Suprapubic skin (tissue), 4 donors: ENCODE results near the gene RHOF. TPM values are rescaled to one million over a fixed set of nuclear protein-coding genes. Genes with fewer than 3 reads are reported as not detected.
"Not testable (repeated sequence)": the region's sequence is repeated elsewhere in the genome, so short reads cannot be mapped to it uniquely, and the experiment has no call there.

Experiments used
- DNase-seq, 2 donors: peaks; one replicate each; pipeline ENCODE4 v3.0.0-alpha.2; 2019; ENCODE audit warnings: low spot score in 2 of 2
- H3K27ac ChIP-seq: fragments of 200-600 bp; sonication (generic); one replicate; pipeline ENCODE4 v1.5.1; 2019
- H3K27me3 ChIP-seq: fragments of 200-600 bp; sonication (generic); one replicate; pipeline ENCODE4 v1.5.1; 2019
- H3K36me3 ChIP-seq: fragments of 200-600 bp; sonication (generic); one replicate; pipeline ENCODE4 v1.5.1; 2019
- H3K4me1 ChIP-seq: fragments of 200-600 bp; sonication (generic); one replicate; pipeline ENCODE4 v1.5.1; 2019
- H3K4me3 ChIP-seq: fragments of 200-600 bp; sonication (generic); one replicate; pipeline ENCODE4 v1.5.1; 2019; ENCODE audit warnings: mild to moderate bottlenecking
- H3K9me3 ChIP-seq: fragments of 200-600 bp; sonication (generic); one replicate; pipeline ENCODE4 v1.5.1; 2019
- EP300 ChIP-seq: sonication (generic); formaldehyde crosslinking; IDR thresholded peaks from one replicate; pipeline ENCODE4 v1.6.1; 2017; ENCODE audit warnings: antibody characterized with exemption
- POLR2A ChIP-seq, 2 donors: fragments of 450-650 bp; IDR thresholded peaks; one replicate each; pipeline ENCODE4 v1.6.1; 2017; ENCODE audit warnings: antibody characterized with exemption in 2 of 2, mild to moderate bottlenecking in 2 of 2, moderate library complexity in 2 of 2
- POLR2AphosphoS5 ChIP-seq, 3 donors: sonication (generic); formaldehyde crosslinking; IDR thresholded peaks; one replicate each; pipeline ENCODE4 v1.6.1; 2017; ENCODE audit warnings: antibody characterized with exemption in 3 of 3
- WGBS: methylation state at CpG from one replicate; pipeline ENCODE4 v1.1.5; 2018; 5-methylcytosine and 5-hydroxymethylcytosine counted together
- total RNA-seq, 4 donors: library from RNA; depleted of rRNA; stranded (reverse); fragments of >200 nt; gene quantifications; one replicate each; pipeline ENCODE4 v1.1.0, GENCODE V29; 2016
- TF ChIP-seq, protein P1 (sequence below), 2 donors: fragments of 200-600 bp in 1 of 2; fragments of 450-650 bp in 1 of 2; sonication (generic) in 1 of 2; IDR thresholded peaks; one replicate each; pipeline ENCODE4 v1.5.1; 2016 to 2019; ENCODE audit warnings: antibody characterized with exemption in 2 of 2, mild to moderate bottlenecking in 1 of 2, moderate library complexity in 1 of 2

Gene RHOF
- total RNA-seq, 4 donors from 2014 or later, result 6.6 to 20.4 (median 17.5) TPM

DNA sequence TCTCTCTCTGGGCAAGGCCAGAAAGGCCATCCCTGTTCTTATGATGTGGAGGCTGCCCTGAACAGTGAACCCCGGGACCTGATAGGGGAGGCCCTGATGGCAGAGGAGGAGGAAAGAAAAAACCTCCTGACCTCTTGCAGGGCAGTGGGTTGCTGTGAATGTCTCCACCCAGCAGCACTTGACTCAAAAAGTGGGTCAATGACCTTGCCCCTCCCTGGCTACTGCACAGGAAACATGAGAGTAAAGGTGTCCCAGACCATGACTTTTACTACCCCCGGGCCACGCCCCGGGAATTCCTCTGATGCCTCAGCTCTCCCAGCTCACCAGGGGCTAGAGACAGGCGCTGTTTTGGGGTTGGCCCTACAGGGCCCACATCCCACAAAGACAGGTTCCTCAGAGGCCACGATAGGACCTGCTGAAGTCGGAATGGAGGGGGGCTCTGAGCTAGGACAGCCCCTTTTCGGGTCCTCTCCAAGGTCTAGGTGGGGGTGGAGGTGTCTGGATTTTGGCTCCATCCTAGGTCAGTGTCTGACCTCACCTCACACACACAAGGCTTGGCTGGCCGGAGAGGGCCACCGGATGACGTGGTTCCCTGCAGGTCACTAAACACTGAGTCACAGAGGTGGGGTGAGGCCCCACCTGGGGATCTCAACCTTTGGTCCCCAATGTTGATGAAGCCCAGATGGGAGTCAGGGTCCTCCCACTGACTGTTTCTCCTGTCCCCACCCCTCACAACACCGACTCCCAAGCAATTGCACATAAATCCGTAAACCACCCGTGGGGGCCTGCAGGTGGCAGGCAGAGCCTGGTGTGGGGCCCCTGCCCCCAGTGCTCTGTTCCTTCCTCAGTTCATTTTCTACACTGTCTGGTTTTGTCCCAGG lies 1.6 kb downstream of the RHOF start:
- no peak overlapping the region for H3K4me3 ChIP-seq
- H3K27ac ChIP-seq, result no peak overlapping the region
- H3K4me1 ChIP-seq, result peaks cover 43% of the 10 kb centered on the region
- peaks cover 5% of the 10 kb centered on the region for H3K36me3 ChIP-seq
- no peaks in the 10 kb centered on the region for H3K9me3 ChIP-seq
- H3K27me3 ChIP-seq, result no peaks in the 10 kb centered on the region
- DNase-seq, result peak in 1 of 2 donors; percentile 55
- TF ChIP-seq, protein P1, sequence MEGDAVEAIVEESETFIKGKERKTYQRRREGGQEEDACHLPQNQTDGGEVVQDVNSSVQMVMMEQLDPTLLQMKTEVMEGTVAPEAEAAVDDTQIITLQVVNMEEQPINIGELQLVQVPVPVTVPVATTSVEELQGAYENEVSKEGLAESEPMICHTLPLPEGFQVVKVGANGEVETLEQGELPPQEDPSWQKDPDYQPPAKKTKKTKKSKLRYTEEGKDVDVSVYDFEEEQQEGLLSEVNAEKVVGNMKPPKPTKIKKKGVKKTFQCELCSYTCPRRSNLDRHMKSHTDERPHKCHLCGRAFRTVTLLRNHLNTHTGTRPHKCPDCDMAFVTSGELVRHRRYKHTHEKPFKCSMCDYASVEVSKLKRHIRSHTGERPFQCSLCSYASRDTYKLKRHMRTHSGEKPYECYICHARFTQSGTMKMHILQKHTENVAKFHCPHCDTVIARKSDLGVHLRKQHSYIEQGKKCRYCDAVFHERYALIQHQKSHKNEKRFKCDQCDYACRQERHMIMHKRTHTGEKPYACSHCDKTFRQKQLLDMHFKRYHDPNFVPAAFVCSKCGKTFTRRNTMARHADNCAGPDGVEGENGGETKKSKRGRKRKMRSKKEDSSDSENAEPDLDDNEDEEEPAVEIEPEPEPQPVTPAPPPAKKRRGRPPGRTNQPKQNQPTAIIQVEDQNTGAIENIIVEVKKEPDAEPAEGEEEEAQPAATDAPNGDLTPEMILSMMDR (IDR thresholded peaks at IDR 0.05), result no peak
- TF ChIP-seq POLR2A (IDR thresholded peaks at IDR 0.05) (no peak), EP300 (no peak), POLR2AphosphoS5 (IDR thresholded peaks at IDR 0.05) (no peak)
- 90% methylated on average over 12 of the region's 14 CpGs for WGBS

DNA sequence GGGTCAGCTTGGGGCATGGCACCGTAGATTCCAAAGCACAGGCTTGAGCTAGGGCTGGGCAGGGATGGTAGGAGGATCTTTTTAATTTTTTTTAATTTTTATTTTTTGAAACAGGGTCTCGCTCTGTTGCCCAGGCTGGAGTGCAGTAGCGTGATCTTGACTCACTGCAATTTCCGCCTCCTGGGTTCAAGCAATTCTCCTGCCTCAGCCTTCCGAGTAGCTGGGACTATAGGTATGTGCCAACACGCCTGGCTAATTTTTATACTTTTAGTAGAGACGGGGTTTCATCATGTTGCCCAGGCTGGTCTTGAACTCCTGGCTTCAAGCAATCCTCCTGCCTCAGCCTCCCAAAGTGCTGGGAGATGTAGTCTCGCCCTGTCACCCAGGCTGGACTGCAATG lies 2.7 kb downstream of the RHOF start:
- not testable (repeated sequence) for DNase-seq, H3K27ac ChIP-seq, H3K36me3 ChIP-seq, H3K27me3 ChIP-seq, H3K4me3 ChIP-seq, H3K9me3 ChIP-seq
- peaks cover 37% of the 10 kb centered on the region for H3K4me1 ChIP-seq
- 91% methylated on average over 8 of the region's 8 CpGs for WGBS

DNA sequence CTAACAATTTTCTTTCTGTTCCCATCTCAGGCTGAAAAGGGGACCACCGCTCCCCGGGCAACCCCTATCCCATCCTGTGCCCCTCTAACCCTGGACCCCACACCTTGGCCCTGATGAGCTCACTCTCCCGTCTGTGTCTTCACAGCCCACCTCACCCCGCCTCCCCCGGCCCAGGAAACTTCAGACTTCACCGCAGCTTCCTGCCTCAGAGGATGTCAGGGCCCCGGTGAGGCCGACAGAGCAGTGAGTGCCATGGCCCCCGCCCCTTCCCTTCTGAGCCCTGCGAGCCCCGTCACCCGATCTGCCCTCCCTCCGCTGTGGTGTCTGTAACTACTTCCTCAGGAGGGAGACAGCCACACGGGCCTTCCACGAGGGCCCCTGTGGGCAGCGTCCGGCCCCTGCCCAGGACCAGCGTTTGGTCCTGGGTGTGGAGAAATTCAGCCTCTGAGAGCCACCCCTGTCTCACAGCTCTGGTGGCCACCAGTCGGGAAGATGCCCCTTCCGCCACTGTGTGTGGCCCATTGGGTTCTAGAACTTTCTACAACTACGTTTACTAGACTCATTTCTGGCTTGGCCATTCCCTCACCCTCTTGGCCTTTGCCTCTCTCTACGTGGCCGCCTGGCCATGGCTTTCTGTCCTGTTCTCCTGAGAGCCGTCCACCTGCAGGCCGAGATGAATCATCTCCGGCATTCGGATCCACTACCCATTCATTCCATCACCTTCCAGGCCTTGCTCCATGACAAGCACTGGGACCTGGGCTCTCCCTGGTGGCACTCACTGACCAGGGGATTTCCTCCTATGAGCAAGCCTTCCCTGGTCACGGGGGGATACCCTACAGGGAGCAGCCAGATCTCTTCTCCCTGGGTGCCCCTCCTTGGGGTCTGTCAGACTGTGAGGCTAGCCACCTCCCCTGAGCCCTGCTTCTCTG lies 3.4 kb downstream of the RHOF start:
- Histone ChIP-seq H3K36me3 (no peaks in the 10 kb centered on the region), H3K4me3 (no peak overlapping the region), H3K27ac (peak overlapping the region; percentile 61), H3K4me1 (peaks cover 29% of the 10 kb centered on the region), H3K27me3 (no peaks in the 10 kb centered on the region), H3K9me3 (no peaks in the 10 kb centered on the region)
- 81% methylated on average over 28 of the region's 28 CpGs for WGBS
- TF ChIP-seq POLR2A (IDR thresholded peaks at IDR 0.05), result no peak
- TF ChIP-seq POLR2AphosphoS5 (IDR thresholded peaks at IDR 0.05), result no peak
- no peak for TF ChIP-seq EP300
- TF ChIP-seq, protein P1 (IDR thresholded peaks at IDR 0.05), result no peak
- DNase-seq, result peak in 1 of 2 donors; percentile 83

DNA sequence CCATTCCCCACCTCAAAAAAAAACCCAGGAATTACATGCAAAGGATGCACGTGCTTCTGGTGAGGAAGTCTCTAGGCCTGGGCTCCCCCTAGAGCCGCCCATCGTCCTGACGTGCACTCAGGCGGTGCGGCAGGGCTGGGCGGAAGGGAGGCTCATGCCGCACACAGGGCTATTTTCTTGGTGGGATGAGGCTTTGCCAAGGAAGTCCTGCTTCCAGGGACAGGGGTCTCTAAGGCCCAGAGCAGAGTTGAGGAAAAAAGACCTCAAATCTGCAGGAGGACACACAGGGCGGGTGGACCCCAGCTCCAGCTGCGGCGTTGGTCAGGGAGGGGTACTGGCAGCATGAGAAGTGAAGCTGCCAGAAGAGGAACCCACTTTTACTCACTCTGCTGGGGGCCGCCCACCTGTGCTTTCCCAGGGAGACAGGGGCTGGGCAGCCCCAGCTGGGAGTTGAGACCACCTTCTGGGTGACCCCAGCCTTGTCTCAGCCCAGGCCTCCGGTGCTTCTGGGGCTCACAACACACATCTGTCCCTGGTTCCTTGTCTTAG lies 4.2 kb downstream of the RHOF start:
- H3K9me3 ChIP-seq, result no peaks in the 10 kb centered on the region
- 78% methylated on average over 12 of the region's 13 CpGs for WGBS
- TF ChIP-seq POLR2AphosphoS5 (IDR thresholded peaks at IDR 0.05), result no peak
- TF ChIP-seq, protein P1 (IDR thresholded peaks at IDR 0.05), result no peak
- TF ChIP-seq POLR2A (IDR thresholded peaks at IDR 0.05), result no peak
- no peak overlapping the region for H3K4me3 ChIP-seq
- H3K27me3 ChIP-seq, result no peaks in the 10 kb centered on the region
- H3K27ac ChIP-seq, result peak overlapping the region; percentile 61
- peak in 1 of 2 donors; percentile 64 for DNase-seq
- H3K4me1 ChIP-seq, result peaks cover 22% of the 10 kb centered on the region
- no peaks in the 10 kb centered on the region for H3K36me3 ChIP-seq

DNA sequence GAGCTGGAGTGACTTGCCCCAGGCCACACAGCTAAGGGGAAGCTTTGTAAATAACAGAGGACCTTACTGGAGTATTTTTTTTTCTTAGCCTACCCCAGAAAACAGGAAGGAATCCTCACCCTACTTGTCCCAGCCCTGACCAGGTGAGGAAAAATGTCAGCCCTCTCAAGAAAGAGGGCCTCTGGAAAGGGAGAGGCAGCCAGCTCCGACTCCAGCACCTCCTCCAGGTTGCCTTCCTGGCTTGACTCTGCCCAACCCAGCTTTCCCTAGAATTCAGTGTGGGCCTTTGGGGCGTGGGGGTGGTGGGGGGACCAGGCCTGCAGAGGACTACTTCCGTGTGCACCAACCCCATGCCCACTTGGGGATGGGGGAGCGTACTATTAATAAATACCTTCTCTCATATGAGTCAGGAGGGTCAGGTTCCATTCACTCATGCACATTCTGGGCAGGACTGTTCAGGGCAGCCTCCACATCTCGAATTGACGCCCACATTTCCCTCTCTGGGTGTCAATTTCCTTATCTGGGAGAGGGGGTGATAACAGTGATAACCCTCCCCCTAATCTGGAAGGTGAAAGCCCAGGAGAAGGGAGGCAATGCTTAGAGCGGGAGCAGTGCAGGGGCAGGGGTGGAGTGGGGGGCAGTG lies 5.2 kb downstream of the RHOF start:
- Histone ChIP-seq H3K36me3 (no peaks in the 10 kb centered on the region), H3K27me3 (no peaks in the 10 kb centered on the region), H3K4me3 (no peak overlapping the region), H3K27ac (no peak overlapping the region), H3K4me1 (peaks cover 18% of the 10 kb centered on the region), H3K9me3 (no peaks in the 10 kb centered on the region)
- no peak for DNase-seq
- WGBS, result 80% methylated on average over 7 of the region's 7 CpGs
- no peak for TF ChIP-seq POLR2AphosphoS5 (IDR thresholded peaks at IDR 0.05)
- TF ChIP-seq POLR2A (IDR thresholded peaks at IDR 0.05), result no peak
- TF ChIP-seq, protein P1 (IDR thresholded peaks at IDR 0.05), result no peak
- no peak for TF ChIP-seq EP300
